GM13977 (cell line): ENCODE results near the gene HIPK3.

Experiments
- DNase-seq: peaks from one replicate; pipeline ENCODE4 v3.0.0; 2012; ENCODE audit warnings: low spot score
- CTCF ChIP-seq: IDR thresholded peaks from 2 replicates; pipeline ENCODE4 v1.5.1; 2012; ENCODE audit warnings: mild to moderate bottlenecking, control low read depth; ENCODE audit not compliant: insufficient read depth; ENCODE audit errors: extremely low read depth, missing control alignments
- in situ Hi-C: fragments of 300-500 bp; cut with MboI; formaldehyde crosslinking; loops from one replicate; pipeline ENCODE4 v1.12.0; 2022; ENCODE audit warnings: low sequenced_read_pairs, low pct_unique_long_range_greater_than_20kb, mixed read lengths, inconsistent platforms; ENCODE audit not compliant: unreplicated experiment

The HIPK3 gene

GRCh38 chr11:33377412-33378370 lies 120.5 kb downstream of the HIPK3 start:
- no peak for TF ChIP-seq CTCF
- no peak for DNase-seq
- in situ Hi-C loops = no loop called here

- in situ Hi-C loops = loop anchor here (10.0 kb wide), 1 partner anchor 155 kb away; no protein-coding TSS in a partner anchor
- DNase-seq = no peak
- TF ChIP-seq CTCF = no peak
Observed at GRCh38 chr11:33379947-33380346, 122.8 kb downstream of the HIPK3 start.

GRCh38 chr11:33383075-33383919 lies 126.1 kb downstream of the HIPK3 start:
- DNase-seq = no peak
- in situ Hi-C loops = loop anchor here (10.0 kb wide), 1 partner anchor 152 kb away; no protein-coding TSS in a partner anchor
- no peak for TF ChIP-seq CTCF

GRCh38 chr11:33383920-33384209 lies 126.7 kb downstream of the HIPK3 start:
- no peak for DNase-seq
- in situ Hi-C loops = loop anchor here (10.0 kb wide), 1 partner anchor 151 kb away; no protein-coding TSS in a partner anchor
- no peak for TF ChIP-seq CTCF

- no peak for TF ChIP-seq CTCF
- no peak for DNase-seq
- in situ Hi-C loops = loop anchor here (10.0 kb wide), 1 partner anchor 151 kb away; no protein-coding TSS in a partner anchor
Observed at GRCh38 chr11:33384220-33384619, 127.0 kb downstream of the HIPK3 start.

GRCh38 chr11:33387581-33387980 lies 130.4 kb downstream of the HIPK3 start:
- TF ChIP-seq CTCF = no peak
- no peak for DNase-seq
- in situ Hi-C loops = loop anchor here (10.0 kb wide), 1 partner anchor 147 kb away; no protein-coding TSS in a partner anchor
